ENCODE data around the gene ZSCAN29.

Gene ZSCAN29

GRCh38 chr15:43329217-43329959 lies 41.5 kb downstream of the ZSCAN29 start:
- no peak overlapping the region; the same call in 1 of the 2 replicates for H3K9ac ChIP-seq
- no peak overlapping the region for H3K4me3 ChIP-seq (IDR thresholded peaks at IDR 0.05; ENCODE audit: insufficient read depth, low read depth, low read length)
- H2AFZ ChIP-seq (ENCODE audit: low read depth) = peak overlapping the region; percentile 97
- no peaks in the 10 kb centered on the region for H3K79me2 ChIP-seq (ENCODE audit: insufficient read depth, low read depth)
- TF ChIP-seq CTCF (conservative IDR thresholded peaks at IDR 0.05; ENCODE audit: low read depth, low read length) = no peak
- no peak overlapping the region for H3K27ac ChIP-seq
- no peaks in the 10 kb centered on the region for H3K36me3 ChIP-seq (ENCODE audit: insufficient read depth)
- H3K4me1 ChIP-seq (ENCODE audit: low read depth, poor library complexity, severe bottlenecking) = no peaks in the 10 kb centered on the region
- no peaks in the 10 kb centered on the region for H3K27me3 ChIP-seq (ENCODE audit: insufficient read depth, low read depth)
- peak overlapping the region; percentile 59; the same call in 1 of the 2 replicates for H3K4me2 ChIP-seq
- no peaks in the 10 kb centered on the region for H4K20me1 ChIP-seq (ENCODE audit: insufficient read depth)

- no peak overlapping the region for H3K4me3 ChIP-seq (IDR thresholded peaks at IDR 0.05; ENCODE audit: insufficient read depth, low read depth, low read length)
- no peaks in the 10 kb centered on the region for H3K27me3 ChIP-seq (ENCODE audit: insufficient read depth, low read depth)
- no peaks in the 10 kb centered on the region for H3K4me1 ChIP-seq (ENCODE audit: low read depth, poor library complexity, severe bottlenecking)
- TF ChIP-seq CTCF (conservative IDR thresholded peaks at IDR 0.05; ENCODE audit: low read depth, low read length) = no peak
- H3K79me2 ChIP-seq (ENCODE audit: insufficient read depth, low read depth) = no peaks in the 10 kb centered on the region
- no peak overlapping the region for H3K9ac ChIP-seq
- no peak overlapping the region for H3K4me2 ChIP-seq
- no peaks in the 10 kb centered on the region for H4K20me1 ChIP-seq (ENCODE audit: insufficient read depth)
- no peaks in the 10 kb centered on the region for H3K36me3 ChIP-seq (ENCODE audit: insufficient read depth)
- H2AFZ ChIP-seq (ENCODE audit: low read depth) = no peak overlapping the region
- no peak overlapping the region for H3K27ac ChIP-seq
Observed at GRCh38 chr15:43325039-43325684, 45.7 kb downstream of the ZSCAN29 start.

- H2AFZ ChIP-seq (ENCODE audit: low read depth) = no peak overlapping the region
Observed at GRCh38 chr15:43318990-43319771, 51.7 kb downstream of the ZSCAN29 start.

More at GRCh38 chr15:43318990-43319771, 51.7 kb downstream of the ZSCAN29 start:
- Histone ChIP-seq H3K79me2 (ENCODE audit: insufficient read depth, low read depth) (no peaks in the 10 kb centered on the region), H3K4me2 (no peak overlapping the region), H3K27me3 (ENCODE audit: insufficient read depth, low read depth) (no peaks in the 10 kb centered on the region), H3K9ac (no peak overlapping the region), H3K27ac (no peak overlapping the region), H3K4me3 (IDR thresholded peaks at IDR 0.05; ENCODE audit: insufficient read depth, low read depth, low read length) (no peak overlapping the region), H3K4me1 (ENCODE audit: low read depth, poor library complexity, severe bottlenecking) (no peaks in the 10 kb centered on the region), H4K20me1 (ENCODE audit: insufficient read depth) (no peaks in the 10 kb centered on the region), H3K36me3 (ENCODE audit: insufficient read depth) (no peaks in the 10 kb centered on the region)
- no peak for TF ChIP-seq CTCF (conservative IDR thresholded peaks at IDR 0.05; ENCODE audit: low read depth, low read length)

All from KMS-11 (cell line).